SK-N-MC (cell line): Measurements from ENCODE around the gene SFRP4.

Experiments used
- EZH2 ChIP-seq: fragments of 200-600 bp; sonication (generic); IDR thresholded peaks from one replicate; pipeline ENCODE4 v1.6.1; 2017; ENCODE audit warnings: antibody characterized with exemption
- POLR2AphosphoS5 ChIP-seq: IDR thresholded peaks from 2 replicates; pipeline ENCODE4 v1.6.1; 2012; ENCODE audit warnings: mild to moderate bottlenecking, low read depth, low read length, borderline replicate concordance

- TF ChIP-seq EZH2 (no peak), POLR2AphosphoS5 (no peak)
Measured at GRCh38 chr7:37923996-37924395, 7.4 kb upstream of the SFRP4 start.
